CD4-positive, alpha-beta T cell treated with Interleukin-4 for 4 hours (primary cell): ENCODE measurements around the gene HTR1A.

Experiments
- DNase-seq: peaks from one replicate; pipeline ENCODE4 v3.0.0-alpha.2; 2020

Gene HTR1A

DNA sequence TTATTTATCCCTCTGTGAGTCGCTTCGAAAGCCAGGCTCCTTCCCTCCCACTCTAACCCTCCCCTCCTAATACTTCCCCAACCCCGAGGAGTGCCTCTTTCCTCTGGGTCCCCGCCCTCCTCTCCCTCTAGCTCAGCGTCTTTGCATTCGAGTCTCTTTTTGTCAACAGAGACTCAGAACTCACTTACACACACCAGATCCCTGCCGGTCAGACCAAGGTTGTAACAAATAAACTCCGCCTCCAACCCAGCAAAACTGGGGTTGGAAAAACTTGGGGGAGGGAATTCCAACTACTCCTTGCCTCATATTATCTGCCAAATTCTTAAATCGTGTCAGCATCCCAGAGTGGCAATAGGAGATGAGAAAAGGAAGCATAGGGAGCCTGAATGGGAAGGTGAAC, at the start of gene HTR1A:
HTR1A (minus strand) TSS at position 167 of the 400 bp plus-strand sequence. CDS start 726 bp downstream, outside the sequence.
- no peak for DNase-seq

DNA sequence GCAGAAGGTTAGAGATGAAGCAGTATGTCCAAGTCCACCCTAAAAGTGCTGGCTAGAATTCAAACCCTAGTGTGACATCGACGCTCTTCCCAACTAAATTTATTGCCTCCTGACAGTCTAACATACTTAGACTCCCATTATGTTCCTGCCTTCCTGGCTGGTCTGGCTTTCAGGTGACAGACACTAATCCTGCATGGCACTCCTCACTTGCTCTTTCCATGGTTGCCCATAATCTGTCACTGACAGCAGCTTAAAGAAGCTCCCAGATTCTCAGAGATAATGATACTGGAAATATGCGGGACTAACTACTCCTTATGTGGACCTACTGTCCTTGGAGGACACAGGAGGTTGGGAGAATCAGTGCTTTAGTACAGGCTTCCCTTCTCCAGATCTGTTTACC, 41.7 kb upstream of the HTR1A start:
- DNase-seq, result no peak

DNA sequence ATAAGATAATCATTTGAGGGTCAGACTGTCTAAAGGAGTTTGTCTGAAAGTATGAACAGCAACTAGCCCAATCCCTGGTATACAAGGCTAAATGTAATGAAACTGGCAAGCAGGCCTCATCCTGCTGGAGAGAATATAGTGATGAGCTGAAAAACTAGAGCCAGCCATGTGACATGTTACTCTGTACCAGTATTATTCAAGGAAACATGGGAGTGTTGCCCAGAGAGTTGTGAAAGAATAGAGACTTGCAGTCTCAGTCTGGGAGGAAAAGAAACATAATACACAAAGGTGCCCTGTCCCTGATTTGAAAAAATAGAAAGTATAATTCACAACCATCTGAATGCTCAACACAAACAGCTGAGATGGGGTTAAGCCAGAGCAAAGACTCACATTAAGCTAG, 37.9 kb upstream of the HTR1A start:
- DNase-seq, result no peak

DNA sequence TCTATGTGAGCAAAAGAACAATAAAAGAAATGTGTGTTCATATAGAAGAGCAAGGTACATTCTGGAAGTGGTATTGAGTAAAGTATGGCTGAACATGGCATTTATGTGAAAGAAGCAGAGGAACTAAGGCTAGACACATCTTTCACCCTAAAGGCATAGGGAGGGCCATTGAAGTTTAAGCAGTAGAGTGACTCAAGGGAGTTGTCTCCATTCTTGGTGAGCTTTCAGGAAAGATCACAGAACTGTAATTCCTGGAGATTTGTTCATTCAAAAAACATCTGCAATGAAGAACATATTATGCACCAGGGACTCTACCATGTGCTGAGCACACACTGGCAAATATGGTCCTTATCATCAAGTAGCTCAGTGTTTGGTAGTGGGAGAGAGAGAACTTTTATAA, 24.8 kb upstream of the HTR1A start:
- DNase-seq, result no peak

DNA sequence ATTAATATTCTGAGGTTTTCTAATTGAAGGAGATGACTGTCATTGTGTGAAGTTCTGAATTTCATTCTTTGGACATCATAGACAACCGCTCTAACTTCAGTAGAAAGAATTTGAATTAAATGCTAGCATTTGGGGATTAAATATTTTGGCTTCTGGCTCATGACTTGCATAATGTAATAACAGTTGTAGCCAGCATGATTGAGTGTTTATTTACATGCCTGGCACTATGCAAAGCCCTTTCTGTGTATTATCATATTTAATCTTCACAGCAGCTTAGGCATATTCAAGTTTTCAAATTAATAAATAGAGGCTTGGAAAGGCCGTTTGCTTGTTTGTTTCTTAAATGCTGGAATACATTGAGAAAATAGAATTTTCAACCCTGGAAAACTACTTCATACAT, 19.6 kb upstream of the HTR1A start:
- DNase-seq, result no peak

DNA sequence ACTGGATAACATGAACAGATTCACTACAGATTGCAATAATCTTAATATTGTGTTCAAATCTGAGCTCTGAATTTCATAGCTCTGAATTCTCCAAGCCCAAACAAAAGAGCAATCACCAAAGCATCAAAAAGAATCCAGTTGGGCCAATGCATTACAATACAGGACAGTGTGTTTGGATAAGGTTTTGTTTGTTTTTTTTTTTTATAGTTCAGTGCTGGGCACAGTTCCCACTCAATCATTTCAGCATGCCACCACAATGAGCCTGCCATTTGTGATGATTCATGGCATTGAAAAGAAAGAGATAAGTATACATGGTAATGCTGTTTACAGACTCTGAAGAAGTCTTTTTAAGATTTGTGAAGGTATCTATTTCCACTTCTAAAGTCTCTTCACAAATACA, 1.7 kb upstream of the HTR1A start:
- DNase-seq, result no peak

DNA sequence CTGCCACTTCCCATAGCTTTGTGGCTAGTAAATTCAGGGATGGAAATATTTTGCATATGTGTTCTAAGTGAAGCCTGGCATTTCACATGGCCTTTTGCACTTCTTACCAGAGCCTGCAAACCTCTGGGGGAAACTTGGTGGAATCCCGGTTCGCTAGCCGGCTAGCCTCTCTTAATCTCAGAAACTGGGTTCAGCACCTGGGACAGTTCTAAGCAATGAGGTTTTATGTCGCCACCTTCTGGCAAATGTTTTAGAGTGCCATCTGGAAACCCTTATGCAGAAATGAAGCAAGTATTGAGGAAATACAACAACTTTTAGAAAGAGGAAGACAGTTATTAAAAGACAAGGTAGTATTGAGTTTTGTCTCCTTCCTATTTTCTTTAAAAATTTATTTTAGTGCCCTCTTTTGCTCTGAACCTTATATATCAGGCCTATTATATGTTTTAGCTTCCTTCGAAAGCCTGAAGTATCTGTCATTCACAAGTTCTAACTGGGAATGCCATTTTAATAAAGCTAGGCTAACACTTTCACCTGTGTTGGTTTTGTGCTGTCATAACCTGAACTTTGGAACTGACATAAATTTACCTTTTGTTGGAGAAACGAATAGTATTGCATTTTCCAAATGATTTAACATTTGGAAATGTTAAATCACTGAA, 963 bp upstream of the HTR1A start:
- no peak for DNase-seq

DNA sequence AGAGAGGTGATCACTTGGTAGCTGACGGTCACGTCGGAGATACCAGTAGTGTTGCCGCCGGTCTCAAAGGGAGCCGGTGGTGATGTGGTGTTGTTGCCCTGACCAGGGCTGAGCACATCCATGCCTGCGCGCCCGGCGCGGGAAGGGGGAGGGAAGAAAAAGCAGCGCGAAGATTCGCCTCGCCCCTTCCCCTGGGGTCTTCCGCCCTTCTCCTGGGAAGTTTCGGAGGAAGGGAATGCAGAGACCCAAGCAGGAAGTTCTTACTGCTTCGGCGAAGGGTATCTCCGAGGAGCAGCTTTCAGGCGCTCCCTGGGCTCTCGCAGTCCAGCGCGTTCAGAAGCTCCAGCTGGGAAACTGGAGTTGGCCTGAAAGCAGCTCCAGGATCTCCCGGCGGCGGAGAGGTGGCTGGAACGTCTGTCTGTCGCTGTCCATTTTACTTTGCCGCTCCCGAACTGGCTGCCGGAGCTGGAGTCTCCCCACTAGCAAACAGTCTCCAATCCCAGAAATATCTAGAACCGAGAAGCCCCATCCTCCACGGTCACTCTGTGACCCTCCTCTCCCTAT, 565 bp downstream of the HTR1A start:
- DNase-seq, result no peak

DNA sequence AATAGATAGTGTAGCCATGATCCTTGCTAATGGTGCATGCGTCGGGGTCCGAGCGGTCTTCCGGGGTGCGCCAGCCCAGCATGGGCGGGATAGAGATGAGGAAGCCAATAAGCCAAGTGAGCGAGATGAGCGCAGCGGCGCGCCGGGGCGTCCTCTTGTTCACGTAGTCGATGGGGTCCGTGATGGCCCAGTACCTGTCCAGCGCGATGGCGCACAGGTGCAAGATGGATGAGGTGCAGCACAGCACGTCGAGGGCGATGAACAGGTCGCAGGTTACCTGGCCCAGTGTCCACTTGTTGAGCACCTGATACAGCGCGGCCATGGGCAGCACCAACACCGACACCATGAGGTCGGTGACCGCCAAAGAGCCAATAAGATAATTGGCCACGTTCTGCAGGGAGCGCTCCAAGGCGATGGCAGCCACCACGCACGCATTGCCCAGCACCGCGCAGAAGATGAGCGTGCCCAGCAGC, 1.1 kb downstream of the HTR1A start:
- DNase-seq, result no peak

DNA sequence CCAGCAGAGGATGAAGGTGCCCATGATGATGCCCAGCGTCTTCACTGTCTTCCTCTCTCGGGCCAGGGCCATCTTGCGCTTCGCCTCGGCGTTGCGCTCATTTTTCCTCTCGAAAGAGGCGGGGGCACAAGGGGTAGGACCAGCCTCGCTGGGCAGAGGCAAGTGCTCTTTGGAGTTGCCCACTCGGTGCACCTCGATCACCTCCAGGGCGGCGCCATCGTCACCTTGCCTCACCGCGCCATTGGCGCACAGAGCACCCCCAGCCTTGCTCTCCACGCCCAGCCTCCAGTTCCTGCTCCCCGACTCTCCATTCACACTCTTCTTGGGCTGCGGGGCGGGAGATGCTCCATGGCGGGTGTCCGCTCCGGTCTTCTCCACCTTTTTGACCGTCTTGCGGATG, 1.6 kb downstream of the HTR1A start:
- DNase-seq, result no peak

DNA sequence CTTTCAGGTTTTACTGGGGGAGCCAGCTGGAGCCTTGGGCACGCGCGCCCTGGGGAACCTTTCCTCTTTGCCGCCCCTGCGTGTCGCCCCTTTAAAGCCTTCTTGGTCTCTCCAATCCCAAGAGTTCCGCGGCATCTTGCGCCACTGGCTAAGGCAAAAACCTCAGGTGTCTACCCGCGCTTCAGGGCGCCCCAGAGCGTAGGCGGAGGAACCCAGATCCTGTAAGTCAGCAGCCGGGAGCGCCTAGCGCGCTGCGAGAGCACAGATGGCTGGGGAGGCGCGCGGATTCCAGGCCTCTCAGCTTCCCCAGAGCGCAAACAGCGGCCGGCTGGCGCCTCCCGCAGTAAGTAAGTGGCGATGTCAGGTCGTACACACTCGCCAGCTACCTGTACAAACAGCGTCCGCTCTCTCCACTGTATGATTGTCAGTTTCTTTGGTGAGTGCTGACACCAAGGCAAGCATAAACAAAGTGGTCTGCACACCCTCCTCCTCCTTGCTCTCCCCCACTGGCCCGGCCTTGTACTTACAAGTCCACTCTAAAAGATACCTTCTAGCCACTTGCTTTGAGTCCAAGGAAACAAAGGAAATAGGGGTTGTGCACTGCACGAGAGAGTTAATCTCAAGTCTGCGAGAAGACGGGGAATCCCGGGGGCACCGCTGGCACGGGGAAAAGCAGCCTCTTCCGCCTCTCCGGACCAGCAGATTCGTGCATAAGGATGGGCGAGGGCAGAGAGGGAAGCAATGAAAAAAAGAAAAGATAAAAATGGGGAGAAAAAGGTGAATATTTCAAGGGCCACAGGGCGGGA, 2.9 kb downstream of the HTR1A start:
- no peak for DNase-seq

DNA sequence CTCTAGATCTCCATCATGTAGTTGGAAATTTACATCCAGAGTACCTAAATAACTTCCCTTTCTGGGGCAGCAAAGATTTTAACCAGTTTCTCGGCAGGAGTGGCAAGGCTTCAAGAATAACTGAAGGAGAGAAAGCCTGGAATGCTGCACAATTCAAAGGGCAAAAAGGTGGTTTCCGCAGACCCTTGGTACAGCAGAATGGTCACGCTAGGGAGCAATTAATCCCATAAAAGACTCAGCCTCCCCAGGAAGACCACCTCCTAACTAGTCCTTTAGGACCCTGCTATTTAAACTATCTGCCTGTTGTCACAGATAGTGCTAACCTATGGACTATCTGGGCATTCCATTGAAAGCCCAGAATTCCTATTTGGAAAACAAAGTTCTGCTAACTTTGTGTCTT, 3.6 kb downstream of the HTR1A start:
- DNase-seq, result no peak

DNA sequence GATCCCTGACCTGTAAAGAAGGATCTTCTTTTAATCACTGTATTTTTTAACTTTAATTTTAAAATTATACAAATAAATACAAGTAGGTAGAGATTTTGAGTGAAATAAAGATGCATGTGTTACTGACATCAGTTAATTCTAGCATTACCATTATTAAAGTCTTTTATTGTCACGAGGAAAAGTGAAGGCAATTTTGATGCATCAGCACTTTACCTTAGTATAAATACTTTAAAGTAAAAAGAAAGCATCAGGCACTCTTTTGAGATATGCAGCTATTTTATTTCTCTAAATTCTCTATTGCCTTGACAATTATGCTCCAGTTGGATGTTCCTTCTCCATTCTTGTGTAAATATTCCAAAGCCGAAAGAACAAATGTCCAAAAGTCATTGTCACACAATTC, 4.6 kb downstream of the HTR1A start:
- no peak for DNase-seq

DNA sequence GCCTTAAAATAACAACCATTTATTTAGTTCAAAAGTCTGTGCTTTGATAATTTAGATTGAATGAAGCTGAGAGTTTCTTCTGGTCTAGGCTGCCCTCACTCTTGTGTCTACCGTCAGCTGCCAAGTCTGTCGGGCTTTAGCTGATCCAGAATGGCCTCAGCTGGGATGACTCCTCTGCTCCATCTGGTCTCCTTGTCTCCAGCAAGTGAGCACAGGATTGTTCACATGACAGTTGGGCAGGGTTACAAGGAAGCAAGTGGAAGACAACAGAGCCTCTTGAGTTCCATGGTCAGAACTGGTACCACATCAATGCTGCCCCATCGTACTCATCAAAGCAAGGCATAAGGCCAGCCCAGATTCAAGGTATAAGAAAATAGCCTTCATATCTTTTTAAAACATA, 9.0 kb downstream of the HTR1A start:
- DNase-seq, result no peak

DNA sequence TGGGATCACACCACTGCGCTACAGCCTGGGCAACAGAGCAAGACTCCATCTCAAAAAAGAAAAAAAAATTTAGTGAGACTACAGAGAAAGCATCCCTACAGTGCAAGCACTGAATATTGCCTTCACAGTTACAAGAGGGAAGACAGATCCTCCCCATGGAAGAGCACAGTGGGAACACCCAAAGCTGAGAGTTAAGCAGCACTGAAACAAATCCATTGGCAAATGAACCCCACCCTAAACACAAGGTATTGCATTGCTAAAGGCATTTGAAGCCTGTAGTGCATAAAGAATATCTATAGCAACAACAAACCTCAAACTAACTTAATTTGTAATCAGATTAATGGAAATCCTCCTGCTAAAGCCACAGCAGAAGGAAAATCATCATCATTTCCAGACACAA, 27.1 kb downstream of the HTR1A start:
- DNase-seq, result no peak

DNA sequence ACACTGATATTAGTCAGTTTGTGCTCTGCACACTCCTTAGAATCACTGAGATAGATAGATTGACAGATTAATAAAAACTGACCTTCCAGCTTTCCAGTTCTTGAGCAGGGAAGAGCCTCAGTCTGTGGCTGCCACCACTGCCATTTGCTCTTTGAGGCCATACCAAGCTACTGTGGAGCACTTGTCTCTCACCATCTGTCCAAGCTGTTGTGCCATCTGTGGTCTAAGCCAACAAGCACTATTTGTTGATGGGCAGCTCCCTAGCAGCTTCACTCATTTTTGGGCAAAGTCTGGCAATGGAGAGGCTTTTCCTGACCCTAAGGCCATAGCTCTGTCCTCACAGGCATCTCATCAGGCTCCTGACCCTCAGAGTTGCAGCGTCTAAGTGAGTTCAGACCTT, 30.4 kb downstream of the HTR1A start:
- no peak for DNase-seq

DNA sequence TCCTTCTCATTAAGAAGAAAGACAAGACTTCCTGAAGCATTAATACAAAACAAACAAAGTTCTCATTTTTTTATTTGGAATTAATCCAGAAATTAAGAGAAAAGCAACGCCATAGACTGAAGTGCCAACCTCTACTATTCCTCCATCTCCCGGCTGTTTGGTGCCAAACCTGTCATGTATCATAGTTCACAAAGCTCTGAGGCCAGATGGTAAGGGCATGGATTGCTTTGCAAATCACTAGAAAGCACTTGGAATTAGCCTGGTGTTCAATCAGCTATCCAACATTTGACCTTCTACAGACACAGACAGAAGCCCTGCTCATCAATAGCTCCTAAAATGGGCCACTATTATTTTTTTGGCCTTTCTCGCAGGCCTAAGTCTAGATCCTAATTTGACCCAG, 33.8 kb downstream of the HTR1A start:
- no peak for DNase-seq

DNA sequence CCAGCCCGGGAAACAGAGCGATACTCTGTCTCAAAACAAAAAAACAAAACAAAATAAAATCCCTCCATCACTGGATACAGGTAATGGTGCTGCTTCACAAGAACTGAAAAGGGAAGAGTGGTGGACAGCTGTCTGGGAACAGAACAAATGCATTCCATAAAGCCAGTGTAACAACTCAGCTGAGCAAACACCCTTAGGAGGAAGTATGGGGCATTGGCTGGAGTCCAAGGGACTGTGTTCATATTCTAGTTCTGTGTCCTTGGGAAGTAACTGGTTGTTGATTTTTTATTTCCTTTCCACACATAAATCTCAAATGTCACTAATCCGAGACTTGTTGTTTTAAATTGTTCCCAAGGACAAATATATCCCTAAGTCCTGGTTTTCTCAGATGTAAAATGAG, 38.3 kb downstream of the HTR1A start:
- no peak for DNase-seq

DNA sequence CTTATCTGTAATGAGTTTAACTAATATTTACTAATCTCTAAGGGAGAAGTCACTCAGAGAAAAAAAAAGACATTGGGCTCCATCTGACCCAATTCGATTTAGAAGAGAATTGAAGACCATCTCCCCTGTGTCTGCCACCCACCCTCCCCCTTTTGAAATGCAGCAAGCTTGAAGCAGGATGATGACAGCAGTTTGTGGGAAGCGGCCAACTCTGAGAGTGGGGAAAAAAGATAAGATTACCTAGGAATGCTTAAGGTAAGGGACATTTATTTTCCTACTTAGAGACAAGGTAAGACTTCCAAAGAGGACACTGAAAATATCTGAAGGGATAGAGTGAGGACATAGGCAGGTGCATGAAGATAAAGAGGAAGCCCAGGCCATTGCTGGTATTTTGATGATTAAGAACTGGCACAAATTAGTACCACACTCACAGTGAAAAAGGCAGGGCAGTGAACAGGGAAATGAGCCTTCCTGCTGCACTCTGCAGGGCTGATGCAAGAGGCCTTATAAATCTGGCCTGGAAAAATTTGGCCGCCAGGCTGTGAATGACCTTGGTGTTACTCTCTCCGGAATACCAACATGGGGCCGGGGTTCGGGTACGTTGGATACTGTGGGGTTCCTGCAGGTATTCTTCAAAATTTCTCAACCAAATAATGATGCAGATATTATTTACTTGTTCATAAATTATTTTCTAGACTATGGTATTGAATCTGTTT, 42.3 kb downstream of the HTR1A start:
- no peak for DNase-seq

DNA sequence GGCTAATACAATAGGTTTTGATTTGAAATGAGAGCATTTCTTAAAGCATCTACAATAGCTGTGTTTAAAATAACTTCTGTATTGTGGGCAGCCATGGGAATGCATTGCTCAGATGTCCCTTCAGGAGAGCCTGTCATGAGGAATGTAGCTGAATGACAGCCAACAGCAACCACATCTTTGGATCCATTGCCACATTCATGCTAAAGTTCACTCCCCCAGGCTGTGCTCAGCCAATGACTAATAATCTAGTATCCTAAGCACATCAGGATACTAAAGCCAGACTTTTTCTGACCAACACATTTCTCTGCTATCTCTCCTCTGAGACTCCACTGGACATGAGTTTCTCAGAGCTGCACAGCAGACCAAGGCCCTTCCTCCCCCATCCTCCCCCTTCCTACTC, 45.5 kb downstream of the HTR1A start:
- DNase-seq, result no peak

DNA sequence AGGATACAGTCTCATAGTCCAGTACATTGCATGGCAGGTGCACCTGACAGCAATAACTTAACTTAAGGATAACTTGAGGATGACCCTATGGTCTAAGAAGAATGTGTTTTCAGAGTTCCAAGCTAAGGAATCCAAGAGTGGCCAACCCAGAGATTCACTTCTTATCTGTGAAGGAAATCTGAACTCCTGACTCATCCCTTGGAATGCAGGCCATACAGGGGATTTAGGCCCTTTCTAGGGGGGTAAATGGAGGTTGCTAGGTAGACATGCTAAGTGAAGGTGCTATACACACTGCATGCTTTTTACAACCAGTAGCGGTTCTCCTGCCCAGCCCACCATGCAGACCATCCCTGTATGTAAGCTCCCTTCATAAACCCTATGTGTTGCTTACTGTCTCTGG, 50.4 kb downstream of the HTR1A start:
- no peak for DNase-seq
